ENCODE data around the gene ZBTB2.
"Not testable (repeated sequence)": the region's sequence is repeated elsewhere in the genome, so short reads cannot be mapped to it uniquely, and the experiment has no call there.

Gene ZBTB2

GRCh38 chr6:151370509-151371078 is 20.8 kb downstream of the ZBTB2 start:
- no peak for DNase-seq

- no peak for DNase-seq
Observed at GRCh38 chr6:151365233-151365632, 26.1 kb downstream of the ZBTB2 start.

- DNase-seq, result no peak
Observed at GRCh38 chr6:151359486-151359885, 31.9 kb downstream of the ZBTB2 start.

- DNase-seq, result no peak
Observed at GRCh38 chr6:151358475-151358874, 32.9 kb downstream of the ZBTB2 start.

GRCh38 chr6:151357758-151358436 is 33.5 kb downstream of the ZBTB2 start:
- DNase-seq, result no peak

GRCh38 chr6:151356983-151357382 is 34.4 kb downstream of the ZBTB2 start:
- not testable (repeated sequence) for DNase-seq

GRCh38 chr6:151353795-151354194 is 37.6 kb downstream of the ZBTB2 start:
- DNase-seq, result no peak

GRCh38 chr6:151352410-151353396 is 38.7 kb downstream of the ZBTB2 start:
- DNase-seq, result no peak

GRCh38 chr6:151351731-151352130 is 39.6 kb downstream of the ZBTB2 start:
- no peak for DNase-seq

GRCh38 chr6:151351146-151351700 is 40.1 kb downstream of the ZBTB2 start:
- no peak for DNase-seq

GRCh38 chr6:151350442-151351145 is 40.8 kb downstream of the ZBTB2 start:
- DNase-seq, result no peak

GRCh38 chr6:151349651-151350270 is 41.6 kb downstream of the ZBTB2 start:
- no peak for DNase-seq

GRCh38 chr6:151342750-151343149 is 48.6 kb downstream of the ZBTB2 start:
- DNase-seq, result not testable (repeated sequence)

- no peak for DNase-seq
Observed at GRCh38 chr6:151341476-151342195, 49.7 kb downstream of the ZBTB2 start.

- DNase-seq, result no peak
Observed at GRCh38 chr6:151340219-151340978, 51.0 kb downstream of the ZBTB2 start.

- no peak for DNase-seq
Observed at GRCh38 chr6:151339369-151339768, 52.0 kb downstream of the ZBTB2 start.

GRCh38 chr6:151338651-151339200 is 52.6 kb downstream of the ZBTB2 start:
- DNase-seq, result no peak

- DNase-seq, result no peak
Observed at GRCh38 chr6:151335930-151336329, 55.4 kb downstream of the ZBTB2 start.

GRCh38 chr6:151330130-151330696 is 61.1 kb downstream of the ZBTB2 start:
- no peak for DNase-seq

GRCh38 chr6:151327101-151327500 is 64.3 kb downstream of the ZBTB2 start:
- no peak for DNase-seq

Measured in NCI-H1417 treated with DMSO at 0.1 percent for 48 hours (cell line).